ENCODE data around the gene TAF1A. TPM values are rescaled to one million over a fixed set of nuclear protein-coding genes. Genes with fewer than 3 reads are reported as not detected.

Gene TAF1A
- total and polyA plus RNA-seq, 4 donors: 3.1 to 12.5 (median 6.3) TPM

DNA sequence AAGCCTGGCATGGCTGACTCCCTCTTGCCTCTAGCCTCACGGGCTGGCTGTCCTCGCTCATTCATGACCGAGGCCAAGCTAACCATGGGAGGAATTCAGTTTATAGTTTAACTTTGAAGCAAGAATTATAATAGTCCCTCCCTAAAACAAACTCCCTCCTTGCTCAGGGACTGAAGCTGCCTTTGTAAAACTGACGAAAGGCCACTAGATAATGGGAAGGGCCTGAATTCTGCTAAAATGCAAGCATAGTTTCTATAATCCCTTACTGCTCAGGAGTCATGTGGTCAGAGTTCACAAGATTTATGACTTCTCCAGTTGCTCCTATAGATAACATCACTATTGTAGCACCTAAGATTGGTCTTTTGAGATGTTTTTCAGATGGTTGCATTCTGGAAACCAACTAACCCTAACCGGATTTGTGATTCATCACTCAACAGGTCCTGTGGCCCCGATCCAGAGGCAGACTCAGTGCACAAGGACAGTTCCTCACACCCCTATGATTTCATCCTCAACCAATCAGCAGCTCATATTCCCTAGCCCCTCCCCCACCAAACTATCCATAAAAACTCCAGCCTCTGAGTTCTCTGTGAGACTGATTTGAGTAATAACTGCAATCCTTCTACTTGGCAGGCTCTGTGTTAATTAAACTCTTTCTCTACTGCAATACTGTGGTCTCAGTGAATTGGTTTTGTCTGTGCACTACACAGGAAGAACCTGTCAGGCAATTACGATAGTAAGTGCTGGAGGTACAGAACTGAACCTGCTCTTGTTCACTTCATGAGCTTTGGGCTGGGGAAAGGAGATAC is 68.2 kb downstream of the TAF1A start:
- Histone ChIP-seq H3K27ac (ENCODE audit: low read depth in 1 of 2, low read length in 2 of 2) (no peak overlapping the region), H3K9me3 (ENCODE audit: control insufficient read depth, low read length) (no peaks in the 10 kb centered on the region), H3K4me3 (ENCODE audit: low read length in 2 of 2) (no peak overlapping the region), H3K4me1 (ENCODE audit: control insufficient read depth in 1 of 2, insufficient read depth in 2 of 2, low read length in 2 of 2) (no peaks in the 10 kb centered on the region), H3K36me3 (ENCODE audit: control insufficient read depth in 1 of 2, insufficient read depth in 2 of 2, low read length in 1 of 2) (no peaks in the 10 kb centered on the region), H3K27me3 (ENCODE audit: control insufficient read depth in 1 of 2, insufficient read depth in 2 of 2, low read length in 1 of 2) (no peaks in the 10 kb centered on the region)
- intact Hi-C loops (cut with DNase I): no loop called here
- ATAC-seq (ENCODE audit: low FRiP score) (no peak), DNase-seq (no peak)
- WGBS, 2 donors: 64 to 76% methylated on average over 7 of the region's 7 CpGs

Other genes starting within 250 kb of the TAF1A start
- under 1 TPM in 1 of 2 donors, not detected in 1; 0.33 TPM for gene HHIPL2, start 41.8 kb downstream of the TAF1A start, total RNA-seq
- under 1 TPM in 1 of 2 donors, not detected in 1; 0.67 TPM for gene HHIPL2, start 41.8 kb downstream of the TAF1A start, polyA plus RNA-seq
- gene MIA3, start 28.2 kb upstream of the TAF1A start, total RNA-seq: 10 to 100 TPM; 55.7 to 67.4 TPM
- 10 to 100 TPM; 15.7 to 43.3 TPM for gene MIA3, start 28.2 kb upstream of the TAF1A start, polyA plus RNA-seq
- 10 to 100 TPM; 85.4 to 86.2 TPM for gene AIDA, start 122.6 kb upstream of the TAF1A start, total RNA-seq
- 100 to 1,000 TPM in 1 of 2 donors, 10 to 100 TPM in 1; 73.0 to 137 TPM for gene AIDA, start 122.6 kb upstream of the TAF1A start, polyA plus RNA-seq
- 10 to 100 TPM; 34.3 to 50.7 TPM for gene BROX, start 122.6 kb upstream of the TAF1A start, total RNA-seq
- 10 to 100 TPM; 15.0 to 15.9 TPM for gene BROX, start 122.6 kb upstream of the TAF1A start, polyA plus RNA-seq
- gene FAM177B, start 147.3 kb upstream of the TAF1A start, total RNA-seq: under 1 TPM in 1 of 2 donors, not detected in 1; 0.18 TPM
- gene FAM177B, start 147.3 kb upstream of the TAF1A start, polyA plus RNA-seq: 1 to 10 TPM in 1 of 2 donors, under 1 TPM in 1; 0.13 to 3.3 TPM
- gene DISP1, start 225.1 kb upstream of the TAF1A start, total RNA-seq: 10 to 100 TPM in 1 of 2 donors, 1 to 10 TPM in 1; 8.4 to 11.4 TPM
- 1 to 10 TPM in 1 of 2 donors, under 1 TPM in 1; 0.50 to 3.0 TPM for gene DISP1, start 225.1 kb upstream of the TAF1A start, polyA plus RNA-seq